GM12872 (cell line): ENCODE data around the gene RHOV.

ENCODE experiments used
- TF ChIP-seq, protein P1 (sequence below): IDR thresholded peaks from 3 replicates; pipeline ENCODE4 v1.5.1; 2011; ENCODE audit warnings: low read depth, mild to moderate bottlenecking, low read length, moderate library complexity; ENCODE audit not compliant: insufficient read depth

The RHOV gene

GRCh38 chr15:40917585-40917984 lies 43.6 kb upstream of the RHOV start:
- TF ChIP-seq, protein P1, sequence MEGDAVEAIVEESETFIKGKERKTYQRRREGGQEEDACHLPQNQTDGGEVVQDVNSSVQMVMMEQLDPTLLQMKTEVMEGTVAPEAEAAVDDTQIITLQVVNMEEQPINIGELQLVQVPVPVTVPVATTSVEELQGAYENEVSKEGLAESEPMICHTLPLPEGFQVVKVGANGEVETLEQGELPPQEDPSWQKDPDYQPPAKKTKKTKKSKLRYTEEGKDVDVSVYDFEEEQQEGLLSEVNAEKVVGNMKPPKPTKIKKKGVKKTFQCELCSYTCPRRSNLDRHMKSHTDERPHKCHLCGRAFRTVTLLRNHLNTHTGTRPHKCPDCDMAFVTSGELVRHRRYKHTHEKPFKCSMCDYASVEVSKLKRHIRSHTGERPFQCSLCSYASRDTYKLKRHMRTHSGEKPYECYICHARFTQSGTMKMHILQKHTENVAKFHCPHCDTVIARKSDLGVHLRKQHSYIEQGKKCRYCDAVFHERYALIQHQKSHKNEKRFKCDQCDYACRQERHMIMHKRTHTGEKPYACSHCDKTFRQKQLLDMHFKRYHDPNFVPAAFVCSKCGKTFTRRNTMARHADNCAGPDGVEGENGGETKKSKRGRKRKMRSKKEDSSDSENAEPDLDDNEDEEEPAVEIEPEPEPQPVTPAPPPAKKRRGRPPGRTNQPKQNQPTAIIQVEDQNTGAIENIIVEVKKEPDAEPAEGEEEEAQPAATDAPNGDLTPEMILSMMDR: no peak

GRCh38 chr15:40915679-40916078 lies 41.6 kb upstream of the RHOV start:
- TF ChIP-seq, protein P1: no peak

- TF ChIP-seq, protein P1: no peak
These were observed 41.2 kb upstream of the RHOV start for GRCh38 chr15:40915116-40915661.

GRCh38 chr15:40914486-40914885 lies 40.5 kb upstream of the RHOV start:
- TF ChIP-seq, protein P1: peak; percentile 66

DNA sequence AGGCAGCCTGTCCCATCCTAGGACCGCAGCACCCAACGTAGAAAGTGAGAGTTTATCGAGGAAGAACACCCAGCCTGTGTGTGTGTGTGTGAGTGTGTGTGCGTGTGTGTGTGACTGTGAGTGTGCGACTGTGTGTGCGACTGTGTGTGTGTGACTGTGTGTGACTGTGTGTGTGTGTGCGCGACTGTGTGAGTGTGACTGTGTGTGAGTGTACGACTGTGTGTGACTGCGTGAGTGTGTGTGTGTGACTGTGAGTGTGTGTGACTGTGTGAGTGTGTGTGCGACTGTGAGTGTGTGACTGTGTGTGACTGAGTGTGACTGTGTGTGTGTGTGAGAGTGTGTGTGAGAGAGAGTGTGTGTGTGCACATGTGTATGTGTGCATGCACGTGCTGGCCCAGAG lies 40.0 kb upstream of the RHOV start:
- TF ChIP-seq, protein P1: no peak

DNA sequence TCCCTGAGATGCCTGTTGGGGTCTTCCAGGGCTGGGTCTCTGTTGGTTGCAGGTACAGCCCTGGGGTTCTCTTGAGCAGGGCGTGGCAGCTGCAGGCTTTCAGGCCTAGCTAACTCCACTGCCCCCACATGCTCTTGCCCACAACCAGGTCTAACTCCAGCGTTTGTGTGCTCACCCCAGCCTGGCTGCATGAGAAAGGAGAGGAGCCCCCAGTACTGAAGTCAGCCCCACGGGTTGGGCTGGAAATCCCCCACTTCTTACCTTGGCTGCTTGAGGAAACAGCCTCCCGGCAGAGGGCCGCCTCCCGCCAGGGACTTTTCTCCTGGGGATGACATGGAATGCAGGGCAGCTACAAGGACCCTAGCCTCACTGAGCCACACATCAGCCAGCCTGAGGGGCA lies 38.4 kb upstream of the RHOV start:
- TF ChIP-seq, protein P1: no peak

GRCh38 chr15:40911693-40912092 lies 37.7 kb upstream of the RHOV start:
- TF ChIP-seq, protein P1: no peak
